Mesendoderm (in vitro differentiated cells): ENCODE results near the gene PLS3.
A peak's percentile ranks its signal among the peaks of the same experiment; 100 is the strongest.

Source experiments
- DNase-seq: peaks from one replicate; pipeline ENCODE4 v3.0.0; 2013
- H2AK5ac ChIP-seq: 2 replicates; pipeline ENCODE4 v1.6.1; 2013; ENCODE audit warnings: low read length, inconsistent platforms
- H2BK120ac ChIP-seq: 2 replicates; pipeline ENCODE4 v1.6.1; 2013; ENCODE audit warnings: low read depth, mild to moderate bottlenecking, low read length, moderate library complexity, mixed read lengths
- H2BK15ac ChIP-seq: replicated peaks from 2 replicates; pipeline ENCODE4 v1.6.1; 2013; ENCODE audit warnings: low read depth, mild to moderate bottlenecking, moderate library complexity
- H2BK5ac ChIP-seq: 2 replicates; pipeline ENCODE4 v1.6.1; 2013; ENCODE audit warnings: low read length, inconsistent platforms
- H3K18ac ChIP-seq: 2 replicates; pipeline ENCODE4 v1.6.1; 2013; ENCODE audit warnings: mild to moderate bottlenecking, low read length, mixed read lengths
- H3K23ac ChIP-seq: one replicate; pipeline ENCODE4 v1.6.1; 2013; ENCODE audit warnings: low read length
- H3K27ac ChIP-seq: 2 replicates; pipeline ENCODE4 v1.5.1; 2013; ENCODE audit warnings: low read depth, mild to moderate bottlenecking, inconsistent platforms, low read length, moderate library complexity
- H3K27me3 ChIP-seq: 2 replicates; pipeline ENCODE4 v1.6.1; 2013; ENCODE audit warnings: low read length, control low read depth, mild to moderate bottlenecking, inconsistent platforms; ENCODE audit not compliant: insufficient read depth, poor library complexity
- H3K36me3 ChIP-seq: 2 replicates; pipeline ENCODE4 v1.6.1; 2013; ENCODE audit warnings: low read length, inconsistent platforms; ENCODE audit not compliant: control insufficient read depth, insufficient read depth
- H3K4ac ChIP-seq: one replicate; pipeline ENCODE4 v1.6.1; 2013; ENCODE audit warnings: low read depth, mild to moderate bottlenecking, low read length, moderate library complexity
- H3K4me1 ChIP-seq: 2 replicates; pipeline ENCODE4 v1.6.1; 2013; ENCODE audit warnings: low read depth, low read length, inconsistent platforms; ENCODE audit not compliant: control insufficient read depth
- H3K4me2 ChIP-seq: 2 replicates; pipeline ENCODE4 v1.6.1; 2013; ENCODE audit warnings: low read length
- H3K4me3 ChIP-seq: 2 replicates; pipeline ENCODE4 v1.5.1; 2013; ENCODE audit warnings: mild to moderate bottlenecking, low read length
- H3K56ac ChIP-seq: one replicate; pipeline ENCODE4 v1.6.1; 2013; ENCODE audit warnings: low read length
- H3K79me1 ChIP-seq: 2 replicates; pipeline ENCODE4 v1.6.1; 2013; ENCODE audit warnings: low read length, inconsistent platforms
- H3K79me2 ChIP-seq: 2 replicates; pipeline ENCODE4 v1.6.1; 2013; ENCODE audit warnings: mild to moderate bottlenecking, low read length; ENCODE audit not compliant: control insufficient read depth, insufficient read depth
- H3K9ac ChIP-seq: 2 replicates; pipeline ENCODE4 v1.6.1; 2013; ENCODE audit warnings: low read length, inconsistent platforms
- H4K5ac ChIP-seq: one replicate; pipeline ENCODE4 v1.6.1; 2013; ENCODE audit warnings: low read length
- H4K8ac ChIP-seq: one replicate; pipeline ENCODE4 v1.6.1; 2013; ENCODE audit warnings: low read depth, mild to moderate bottlenecking, control low read depth, low read length, moderate library complexity
- WGBS: extraction: QIAGEN DNeasy Blood & Tissue Kit; methylation state at CpG from one replicate; pipeline ENCODE4 v1.1.7; 2013; ENCODE audit warnings: low lambda C conversion rate, missing lambda C conversion rate; ENCODE audit not compliant: insufficient coverage; ENCODE audit errors: extremely low coverage; 5-methylcytosine and 5-hydroxymethylcytosine counted together

PLS3 gene

DNA sequence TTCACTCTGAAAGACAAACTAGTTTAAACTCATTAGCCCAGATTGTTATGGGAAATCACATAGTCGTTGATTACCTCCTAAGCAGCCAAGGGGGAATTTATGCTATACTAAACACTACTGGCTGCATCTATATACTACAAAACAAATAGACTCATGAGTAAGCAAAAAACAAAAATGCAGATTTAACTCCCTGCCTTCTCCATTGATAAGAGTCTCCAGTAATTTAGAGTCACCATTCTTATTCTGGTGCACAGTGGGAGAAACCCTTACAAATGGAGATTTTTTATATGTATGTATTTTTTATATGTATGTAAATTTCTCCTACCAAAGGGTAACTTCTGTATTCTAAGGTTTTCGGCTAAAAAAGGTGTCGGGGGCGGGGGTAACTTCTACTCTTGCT lies 126.6 kb downstream of the PLS3 start:
- Histone ChIP-seq H2BK120ac (no peak overlapping the region), H3K27me3 (no peaks in the 10 kb centered on the region), H3K18ac (no peak overlapping the region), H3K36me3 (no peaks in the 10 kb centered on the region), H3K23ac (no peak overlapping the region), H3K4ac (no peak overlapping the region), H3K4me2 (no peak overlapping the region), H2BK15ac (no peak overlapping the region), H2BK5ac (no peak overlapping the region), H4K5ac (no peak overlapping the region), H4K8ac (no peak overlapping the region), H2AK5ac (no peak overlapping the region), H3K27ac (no peak overlapping the region), H3K9ac (no peak overlapping the region), H3K4me1 (no peaks in the 10 kb centered on the region), H3K79me1 (no peaks in the 10 kb centered on the region), H3K4me3 (no peak overlapping the region), H3K79me2 (no peaks in the 10 kb centered on the region), H3K56ac (no peak overlapping the region)
- no peak for DNase-seq
- WGBS: no CpG with 5 or more reads among the region's 4 CpGs

DNA sequence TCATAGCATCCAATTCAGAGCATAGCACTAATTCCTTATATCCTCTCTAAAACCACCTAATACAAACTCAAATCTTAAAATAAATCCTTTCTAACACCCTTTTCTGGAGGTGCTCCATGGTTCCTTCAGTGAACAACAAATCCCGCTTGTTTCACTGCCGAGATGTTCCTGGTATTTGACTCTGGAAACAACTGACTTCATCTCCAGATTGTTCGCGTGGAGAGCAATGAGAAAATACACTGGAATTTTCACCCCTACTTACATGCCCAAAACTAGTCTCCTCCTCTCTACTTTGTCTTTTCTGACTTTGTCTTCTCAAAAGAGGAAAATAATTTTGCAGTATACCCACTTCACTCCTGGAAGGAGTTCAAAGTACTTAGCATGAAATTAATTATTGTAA lies 129.0 kb downstream of the PLS3 start:
- Histone ChIP-seq H3K4me1 (no peaks in the 10 kb centered on the region), H2BK15ac (no peak overlapping the region), H3K18ac (no peak overlapping the region), H2BK5ac (no peak overlapping the region), H4K5ac (no peak overlapping the region), H3K79me2 (no peaks in the 10 kb centered on the region), H3K4me2 (no peak overlapping the region), H3K36me3 (no peaks in the 10 kb centered on the region), H2BK120ac (no peak overlapping the region), H3K56ac (no peak overlapping the region), H3K27me3 (no peaks in the 10 kb centered on the region), H3K23ac (no peak overlapping the region), H3K79me1 (no peaks in the 10 kb centered on the region), H3K27ac (no peak overlapping the region), H4K8ac (no peak overlapping the region), H3K4me3 (no peak overlapping the region), H3K9ac (no peak overlapping the region), H2AK5ac (no peak overlapping the region), H3K4ac (no peak overlapping the region)
- peak; percentile 48 for DNase-seq
- WGBS: no CpG with 5 or more reads among the region's 4 CpGs

DNA sequence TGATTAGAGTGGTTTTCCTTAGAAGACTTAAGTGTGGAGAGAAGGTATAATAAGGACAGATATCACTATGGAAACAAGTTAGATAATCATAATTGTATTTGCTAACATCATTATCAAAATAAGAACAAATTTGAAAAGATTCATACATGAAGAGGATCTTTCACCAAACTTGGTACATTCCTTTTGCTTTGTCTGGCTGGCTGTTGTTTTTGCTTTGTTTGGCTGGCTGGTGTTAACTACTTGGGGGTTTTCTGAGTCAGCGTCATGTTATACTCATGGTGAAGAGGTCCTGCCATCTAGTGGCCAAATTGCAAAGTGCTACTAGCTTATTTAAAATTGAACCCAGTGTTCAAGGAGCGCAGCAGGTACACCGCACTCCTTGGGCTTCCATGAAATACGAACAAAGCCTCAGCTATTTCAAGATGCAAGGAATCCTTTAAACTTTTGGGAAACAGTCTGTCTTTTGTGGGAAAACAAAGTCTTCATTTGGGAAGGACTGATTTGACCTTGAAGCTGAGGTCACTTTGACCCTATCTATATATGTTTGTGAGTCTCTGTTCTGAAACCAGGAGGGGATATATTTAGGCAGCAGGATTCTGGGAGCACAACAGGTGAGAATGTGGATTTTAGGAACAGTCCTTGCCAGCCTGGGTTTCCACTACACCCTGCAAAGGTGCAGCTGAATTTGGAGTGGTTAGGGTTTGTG lies 129.7 kb downstream of the PLS3 start:
- no peak overlapping the region for H3K9ac ChIP-seq
- H3K79me1 ChIP-seq: no peaks in the 10 kb centered on the region
- WGBS: no CpG with 5 or more reads among the region's 4 CpGs
- no peak overlapping the region for H4K8ac ChIP-seq
- H2BK15ac ChIP-seq: no peak overlapping the region
- no peaks in the 10 kb centered on the region for H3K4me1 ChIP-seq
- H3K27me3 ChIP-seq: no peaks in the 10 kb centered on the region
- no peak overlapping the region for H3K4me2 ChIP-seq
- no peak overlapping the region for H3K27ac ChIP-seq
- H3K4me3 ChIP-seq: no peak overlapping the region
- no peaks in the 10 kb centered on the region for H3K79me2 ChIP-seq
- no peak overlapping the region for H3K18ac ChIP-seq
- H3K56ac ChIP-seq: no peak overlapping the region
- H3K4ac ChIP-seq: no peak overlapping the region
- H2AK5ac ChIP-seq: no peak overlapping the region
- H4K5ac ChIP-seq: no peak overlapping the region
- no peak overlapping the region for H3K23ac ChIP-seq
- H2BK120ac ChIP-seq: no peak overlapping the region
- no peaks in the 10 kb centered on the region for H3K36me3 ChIP-seq
- DNase-seq: peak; percentile 88
- H2BK5ac ChIP-seq: no peak overlapping the region

DNA sequence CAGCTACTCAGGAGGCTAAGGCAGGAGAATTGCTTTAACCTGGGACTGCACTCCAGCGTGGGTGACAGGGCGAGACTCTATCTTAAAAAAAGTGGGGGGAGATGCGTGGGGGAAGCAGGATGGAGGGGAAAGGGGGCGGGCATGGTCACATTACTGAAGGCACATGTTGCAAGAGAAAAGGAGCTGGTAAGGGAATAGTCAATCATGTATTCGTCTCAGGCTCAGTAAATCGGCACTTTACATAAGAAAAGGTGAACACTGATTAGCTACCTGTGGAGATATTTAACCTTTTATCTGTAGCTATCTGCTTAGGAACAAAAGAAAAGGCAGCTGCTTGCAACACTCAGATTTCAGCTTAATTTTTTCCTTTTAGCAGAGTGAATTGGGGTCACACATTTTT lies 132.5 kb downstream of the PLS3 start:
- Histone ChIP-seq H3K27me3 (no peaks in the 10 kb centered on the region), H3K27ac (no peak overlapping the region), H3K9ac (no peak overlapping the region), H3K18ac (no peak overlapping the region), H3K4me1 (no peaks in the 10 kb centered on the region), H3K4me3 (no peak overlapping the region), H2AK5ac (no peak overlapping the region), H2BK15ac (no peak overlapping the region), H3K79me1 (no peaks in the 10 kb centered on the region), H3K4me2 (no peak overlapping the region), H3K4ac (no peak overlapping the region), H3K56ac (no peak overlapping the region), H3K79me2 (no peaks in the 10 kb centered on the region), H4K5ac (no peak overlapping the region), H2BK120ac (no peak overlapping the region), H3K36me3 (no peaks in the 10 kb centered on the region), H2BK5ac (no peak overlapping the region), H3K23ac (no peak overlapping the region), H4K8ac (no peak overlapping the region)
- no peak for DNase-seq
- no CpG with 5 or more reads among the region's 6 CpGs for WGBS

DNA sequence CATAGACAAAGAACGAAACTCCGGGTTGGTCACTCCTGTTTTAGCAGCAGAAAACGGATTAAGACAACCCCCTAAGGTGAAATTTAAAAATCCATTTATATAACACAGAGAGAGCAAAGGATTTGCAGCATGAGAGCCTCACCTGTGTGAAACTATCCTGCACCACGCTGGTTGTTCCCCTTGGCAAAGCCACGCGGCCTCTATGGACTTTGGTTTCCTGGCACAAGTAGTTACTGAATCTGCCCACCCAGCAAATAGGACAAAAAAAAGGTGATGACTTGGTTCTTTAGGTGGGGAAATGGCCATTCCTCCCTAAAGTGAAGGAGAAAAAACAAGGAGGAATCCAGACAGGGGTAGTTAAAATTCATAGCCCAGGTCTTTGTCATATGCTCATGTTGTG lies 133.1 kb downstream of the PLS3 start:
- no peaks in the 10 kb centered on the region for H3K36me3 ChIP-seq
- no peak overlapping the region for H3K23ac ChIP-seq
- H3K79me1 ChIP-seq: no peaks in the 10 kb centered on the region
- no peak overlapping the region for H3K18ac ChIP-seq
- no peak overlapping the region for H4K5ac ChIP-seq
- H2BK120ac ChIP-seq: no peak overlapping the region
- no peak overlapping the region for H3K9ac ChIP-seq
- no CpG with 5 or more reads among the region's 6 CpGs for WGBS
- H2BK5ac ChIP-seq: no peak overlapping the region
- no peak overlapping the region for H3K4ac ChIP-seq
- no peaks in the 10 kb centered on the region for H3K79me2 ChIP-seq
- no peak overlapping the region for H4K8ac ChIP-seq
- H2BK15ac ChIP-seq: no peak overlapping the region
- no peak overlapping the region for H2AK5ac ChIP-seq
- no peak overlapping the region for H3K56ac ChIP-seq
- no peak overlapping the region for H3K4me3 ChIP-seq
- no peaks in the 10 kb centered on the region for H3K27me3 ChIP-seq
- H3K4me1 ChIP-seq: no peaks in the 10 kb centered on the region
- no peak overlapping the region for H3K27ac ChIP-seq
- DNase-seq: no peak
- H3K4me2 ChIP-seq: no peak overlapping the region

DNA sequence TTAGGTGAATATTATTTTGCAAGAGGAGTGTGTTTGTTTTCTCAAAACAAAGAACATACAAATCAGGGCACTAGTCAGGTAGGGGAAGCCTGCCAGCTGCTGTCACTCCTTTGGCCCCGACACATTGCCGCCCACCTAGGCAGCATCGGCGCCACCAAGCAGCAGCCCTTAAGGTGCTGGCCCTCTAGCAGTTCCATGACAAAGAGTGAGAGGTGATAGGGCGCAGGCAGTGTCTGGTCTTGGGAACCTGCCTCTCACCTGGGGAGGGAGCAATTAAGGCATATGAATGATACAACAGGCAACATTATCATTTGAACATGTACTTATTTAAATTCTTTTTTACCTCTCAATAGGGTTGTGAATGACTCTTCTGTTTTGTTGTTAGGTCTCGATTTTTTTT lies 135.1 kb downstream of the PLS3 start:
- no peak overlapping the region for H3K4ac ChIP-seq
- H2BK15ac ChIP-seq: no peak overlapping the region
- H3K4me3 ChIP-seq: no peak overlapping the region
- H3K27me3 ChIP-seq: no peaks in the 10 kb centered on the region
- no peak overlapping the region for H3K56ac ChIP-seq
- H4K5ac ChIP-seq: no peak overlapping the region
- no peak overlapping the region for H2BK5ac ChIP-seq
- no peak overlapping the region for H3K9ac ChIP-seq
- no peaks in the 10 kb centered on the region for H3K4me1 ChIP-seq
- no peaks in the 10 kb centered on the region for H3K79me2 ChIP-seq
- H3K23ac ChIP-seq: no peak overlapping the region
- H3K27ac ChIP-seq: no peak overlapping the region
- no peak overlapping the region for H2AK5ac ChIP-seq
- no peak overlapping the region for H4K8ac ChIP-seq
- no CpG with 5 or more reads among the region's 6 CpGs for WGBS
- H3K36me3 ChIP-seq: no peaks in the 10 kb centered on the region
- H3K79me1 ChIP-seq: no peaks in the 10 kb centered on the region
- no peak overlapping the region for H3K18ac ChIP-seq
- no peak overlapping the region for H3K4me2 ChIP-seq
- no peak overlapping the region for H2BK120ac ChIP-seq
- no peak for DNase-seq
